Glomerular visceral epithelial cell (primary cell): ENCODE measurements around the gene OSTC.
A peak's percentile ranks its signal among the peaks of the same experiment; 100 is the strongest.

ENCODE experiments used
- DNase-seq: peaks from one replicate; pipeline ENCODE4 v3.0.0-alpha.2; 2016; ENCODE audit errors: extremely low spot score

OSTC gene

DNA sequence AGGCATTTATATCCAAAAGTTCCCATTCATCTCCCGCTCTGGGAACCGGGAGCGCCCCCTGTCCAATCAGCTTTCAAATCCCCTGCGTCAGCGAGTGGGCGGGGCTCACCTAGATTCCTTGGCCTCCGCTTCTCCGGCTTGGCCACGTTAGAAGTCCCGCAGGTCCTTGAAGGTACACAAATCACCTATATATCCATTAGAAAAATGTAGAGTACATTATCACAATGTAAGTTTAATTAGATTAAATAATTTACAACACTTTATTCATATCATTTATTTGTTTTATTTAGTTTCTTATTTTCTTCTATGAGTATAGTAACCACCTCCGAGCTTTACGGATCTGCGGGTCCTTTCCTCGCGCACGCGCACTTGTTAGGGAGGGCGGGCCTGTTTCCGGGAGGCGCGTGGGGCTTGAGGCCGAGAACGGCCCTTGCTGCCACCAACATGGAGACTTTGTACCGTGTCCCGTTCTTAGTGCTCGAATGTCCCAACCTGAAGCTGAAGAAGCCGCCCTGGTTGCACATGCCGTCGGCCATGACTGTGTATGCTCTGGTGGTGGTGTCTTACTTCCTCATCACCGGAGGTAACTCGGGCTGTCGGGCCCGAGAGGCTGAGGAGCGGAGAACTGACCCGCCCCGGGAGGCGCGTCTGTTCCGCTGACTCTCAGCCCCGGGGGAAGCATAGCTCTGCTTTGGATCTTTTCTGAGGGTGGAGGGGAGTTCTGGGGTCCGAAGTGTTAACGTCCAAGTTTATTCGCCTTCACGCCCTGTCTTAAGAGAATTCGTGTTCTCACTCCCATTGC, at the start of gene OSTC:
Gene OSTC (plus strand): TSS at position 388 of the 802 bp plus-strand sequence. CDS start 57 bp downstream, at position 445.
- peak; percentile 95 for DNase-seq

DNA sequence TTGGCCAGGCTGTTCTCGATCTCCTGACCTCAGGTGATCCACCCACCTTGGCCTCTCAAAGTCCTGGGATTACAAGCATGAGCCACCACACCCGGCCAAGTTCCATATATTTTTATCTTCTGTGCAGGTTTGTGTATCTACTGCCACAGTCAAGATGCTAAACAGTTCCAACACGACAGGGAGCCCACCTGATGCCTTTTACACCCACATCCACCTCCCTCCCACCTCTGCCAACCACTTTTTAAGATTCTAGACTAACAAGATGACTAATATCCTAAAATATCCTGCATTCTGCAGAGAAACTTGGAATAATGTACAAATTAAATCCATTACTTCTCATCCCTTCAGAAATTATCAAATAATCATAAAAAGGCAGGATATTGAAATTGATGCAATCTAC, 49.3 kb upstream of the OSTC start:
- DNase-seq = no peak

DNA sequence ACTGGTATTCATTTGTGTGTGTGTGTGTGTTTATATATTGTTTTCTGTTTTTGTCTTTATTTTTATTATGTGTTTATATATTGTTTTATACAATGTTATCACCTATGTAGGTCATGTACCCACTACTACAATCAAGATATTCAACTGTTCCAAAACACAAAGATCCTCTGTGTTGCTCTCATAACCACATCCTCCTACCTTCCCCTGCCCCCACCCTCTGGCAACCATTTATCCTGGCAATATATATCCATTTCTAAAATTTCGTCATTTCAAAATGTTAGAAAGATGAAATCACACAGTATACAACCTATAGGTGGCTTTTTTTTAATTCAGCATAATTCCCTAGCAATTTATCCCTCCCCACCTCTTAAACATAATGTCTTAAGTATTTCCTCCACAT, 48.9 kb upstream of the OSTC start:
- no peak for DNase-seq

- no peak for DNase-seq
These were observed 48.2 kb upstream of the OSTC start for GRCh38 chr4:108602163-108602562.

- no peak for DNase-seq
These were observed 43.2 kb upstream of the OSTC start for GRCh38 chr4:108607079-108607815.

GRCh38 chr4:108611365-108611764, 39.0 kb upstream of the OSTC start:
- DNase-seq = no peak

- DNase-seq = no peak
These were observed 38.0 kb upstream of the OSTC start for GRCh38 chr4:108612365-108612764.

DNA sequence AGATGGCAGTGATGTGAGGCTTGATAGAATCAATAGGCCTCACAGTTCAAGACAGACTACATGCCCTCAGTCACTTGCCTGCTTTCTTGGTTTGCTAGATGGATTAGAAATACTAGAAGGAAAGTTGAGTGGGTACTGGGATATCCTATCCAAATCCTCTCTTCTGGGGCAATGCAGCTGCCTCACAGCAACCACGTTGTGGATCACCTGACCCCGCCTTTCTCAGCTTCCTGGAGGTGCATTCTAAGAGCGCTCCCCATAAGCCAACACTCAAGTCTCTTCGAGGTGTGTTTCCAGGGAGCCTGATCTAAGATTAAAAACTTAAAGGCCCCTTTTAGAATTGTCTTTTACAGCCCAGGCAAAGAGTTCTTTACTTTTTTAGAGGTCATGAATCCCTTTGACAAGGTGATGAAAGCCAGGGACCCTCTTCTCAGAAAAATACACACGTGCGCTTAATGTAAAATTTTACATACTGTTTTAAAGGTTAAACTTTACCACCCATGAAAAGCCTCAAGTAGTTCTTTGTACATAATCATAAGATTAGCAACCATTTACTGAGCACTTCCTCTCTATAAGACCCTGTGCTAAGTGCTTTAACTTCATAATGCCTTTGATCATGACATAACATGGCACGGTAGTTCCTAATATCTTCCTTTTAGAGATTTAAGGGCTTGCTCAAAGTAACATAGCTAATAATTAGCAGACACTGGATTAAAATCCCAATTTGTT, 30.9 kb upstream of the OSTC start:
- DNase-seq = no peak

GRCh38 chr4:108620101-108620932, 30.1 kb upstream of the OSTC start, which contains the start of gene RPL34:
TSS of gene RPL34 (plus strand) at chr4:108620576. CDS start at chr4:108621960, 1,384 bp downstream.
- peak; percentile 97 for DNase-seq

DNA sequence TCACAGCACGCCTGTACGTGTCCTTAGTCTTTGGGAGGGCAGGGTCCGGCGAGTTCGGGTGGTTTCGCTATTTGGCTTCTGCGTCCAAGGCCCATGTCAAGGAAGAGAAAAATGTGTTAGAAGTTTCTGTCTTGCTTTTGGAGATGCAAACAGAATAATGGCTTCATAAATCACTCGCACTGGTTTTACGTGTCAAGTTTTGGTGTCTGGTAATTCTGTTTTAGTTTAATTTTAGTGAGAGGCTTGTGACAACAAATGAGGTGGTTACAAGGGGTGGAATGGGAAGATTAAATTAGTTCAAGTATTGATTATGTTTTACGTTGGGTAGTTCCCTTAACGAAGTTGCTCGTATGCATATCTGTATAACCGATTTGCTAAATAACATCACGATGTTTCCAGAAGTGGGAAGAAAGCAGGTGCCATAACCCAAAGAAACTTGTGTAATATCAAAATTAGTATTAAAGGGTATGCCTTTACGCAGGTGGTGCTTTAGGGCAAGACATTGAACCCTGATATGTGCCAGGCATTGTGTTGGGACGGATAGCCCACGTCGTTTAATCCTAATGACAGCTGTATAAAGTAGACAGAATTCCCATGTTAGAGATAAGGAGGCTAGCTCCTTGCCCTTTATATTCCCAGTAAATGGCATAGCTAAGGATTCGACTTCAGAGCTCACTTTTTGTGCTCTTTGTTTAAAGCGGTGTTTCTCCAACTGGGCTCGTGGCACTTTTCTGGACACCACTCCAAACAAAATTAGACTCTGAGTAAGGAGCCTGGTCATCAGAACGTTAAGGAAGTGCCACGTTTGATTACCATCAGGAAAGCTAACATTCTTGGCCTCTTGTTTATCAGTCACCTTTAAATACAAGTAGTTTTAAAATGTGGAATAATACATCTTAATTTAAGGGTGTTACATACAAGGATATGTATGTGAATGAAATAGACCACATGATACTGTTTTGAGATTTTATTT, 29.2 kb upstream of the OSTC start:
- DNase-seq = no peak

DNA sequence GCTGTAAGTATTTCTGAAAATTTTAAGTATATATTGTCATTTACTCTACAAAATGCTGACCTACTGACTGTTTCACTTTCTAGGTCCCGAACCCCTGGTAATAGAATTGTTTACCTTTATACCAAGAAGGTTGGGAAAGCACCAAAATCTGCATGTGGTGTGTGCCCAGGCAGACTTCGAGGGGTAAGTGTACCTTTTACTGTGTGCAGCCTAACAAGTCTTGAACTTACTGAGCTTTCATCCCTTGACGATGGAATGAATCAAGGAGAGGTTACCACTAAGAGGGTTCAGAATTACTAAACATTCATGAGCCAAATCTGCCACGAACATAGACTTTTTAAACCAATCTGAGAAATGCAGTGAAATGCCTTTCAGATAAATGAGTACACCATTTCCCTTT, 28.4 kb upstream of the OSTC start:
- no peak for DNase-seq

- DNase-seq = no peak
These were observed 27.6 kb upstream of the OSTC start for GRCh38 chr4:108622828-108623227.

- no peak for DNase-seq
These were observed 25.9 kb upstream of the OSTC start for GRCh38 chr4:108624263-108625056.

DNA sequence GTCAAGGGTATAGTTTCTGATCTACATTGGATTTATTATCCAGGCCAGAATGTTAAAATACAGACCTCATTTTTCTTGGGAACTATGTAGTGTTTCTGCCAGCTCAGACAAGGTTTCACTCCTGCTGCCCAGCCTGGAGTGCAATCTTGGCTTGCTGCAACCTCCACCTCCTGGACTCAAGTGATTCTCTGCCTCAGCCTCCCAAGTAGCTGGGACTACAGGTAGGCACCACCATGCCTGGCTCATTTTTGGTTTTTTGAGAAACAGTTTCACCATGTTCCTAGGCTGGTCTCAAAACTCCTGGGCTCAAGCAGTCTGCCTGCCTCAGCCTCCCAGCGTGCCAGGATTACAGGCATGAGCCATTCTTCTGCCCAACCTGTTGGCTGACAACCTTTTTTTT, 24.3 kb upstream of the OSTC start:
- DNase-seq = no peak

DNA sequence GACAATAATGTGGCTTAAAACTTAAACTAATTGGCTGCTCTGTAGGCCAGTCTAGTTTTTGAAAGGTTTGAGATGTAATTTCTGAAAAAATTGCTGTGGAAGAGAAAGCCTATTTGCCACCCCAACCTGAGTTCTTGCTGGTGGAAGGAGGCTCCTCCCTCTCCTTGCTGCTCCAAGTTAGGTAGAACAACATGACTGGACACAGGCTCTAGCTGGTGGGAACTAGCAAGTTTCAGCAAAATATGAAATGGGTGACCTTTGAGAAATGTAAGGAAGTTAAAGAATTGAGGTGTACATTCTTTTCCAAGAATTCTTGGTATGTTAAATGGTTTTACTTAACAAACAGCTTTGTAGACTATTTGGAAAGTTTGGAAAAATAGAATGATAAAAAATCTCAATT, 22.0 kb upstream of the OSTC start:
- DNase-seq = no peak

GRCh38 chr4:108635070-108635655, 15.2 kb upstream of the OSTC start:
- no peak for DNase-seq

DNA sequence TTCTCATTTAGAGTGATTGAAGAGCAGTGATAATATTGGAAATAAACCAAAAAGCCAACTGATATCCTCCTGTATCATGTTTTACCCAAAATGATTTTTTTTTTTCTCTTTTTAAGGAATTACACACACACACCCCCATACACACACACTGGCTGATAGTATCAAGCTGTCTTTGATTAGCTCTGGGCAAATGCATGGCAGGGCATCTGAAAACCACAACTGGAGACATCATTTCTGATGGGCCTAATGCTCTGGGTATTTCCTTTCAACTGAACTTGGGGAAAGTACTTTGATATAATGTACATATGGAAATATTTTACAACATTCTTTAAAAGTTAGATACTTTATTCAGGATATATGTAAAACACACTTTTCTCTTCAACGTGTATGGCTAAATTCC, 14.2 kb upstream of the OSTC start:
- DNase-seq = no peak

DNA sequence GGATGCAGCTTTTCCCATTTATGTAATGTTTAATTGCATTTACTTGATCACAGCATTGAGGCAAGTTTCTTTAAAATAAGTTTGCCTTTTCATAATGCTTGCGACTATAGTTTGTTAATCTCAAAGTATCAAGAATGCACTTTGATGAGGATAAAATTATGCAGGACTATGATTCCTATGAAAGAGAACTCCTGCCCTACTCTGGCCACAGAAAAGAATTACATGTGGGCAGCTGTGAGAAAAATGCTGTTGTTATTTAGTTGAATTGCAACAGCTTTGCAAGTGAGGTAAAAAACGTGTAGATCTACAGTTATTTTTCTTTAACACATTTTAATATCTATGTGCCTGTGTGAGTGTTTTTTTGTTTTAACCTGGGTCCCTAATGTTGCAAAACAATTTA, 12.5 kb upstream of the OSTC start:
- no peak for DNase-seq

GRCh38 chr4:108644237-108644636, 6.2 kb upstream of the OSTC start:
- peak; percentile 44 for DNase-seq
